Dedifferentiated amniotic fluid mesenchymal stem cell (primary cell): ENCODE measurements around the gene ADAM11.
A peak's percentile ranks its signal among the peaks of the same experiment; 100 is the strongest.

Experiments
- DNase-seq: peaks from one replicate; pipeline ENCODE4 v3.0.0-alpha.2; 2016; ENCODE audit errors: extremely low spot score

Gene ADAM11

DNA sequence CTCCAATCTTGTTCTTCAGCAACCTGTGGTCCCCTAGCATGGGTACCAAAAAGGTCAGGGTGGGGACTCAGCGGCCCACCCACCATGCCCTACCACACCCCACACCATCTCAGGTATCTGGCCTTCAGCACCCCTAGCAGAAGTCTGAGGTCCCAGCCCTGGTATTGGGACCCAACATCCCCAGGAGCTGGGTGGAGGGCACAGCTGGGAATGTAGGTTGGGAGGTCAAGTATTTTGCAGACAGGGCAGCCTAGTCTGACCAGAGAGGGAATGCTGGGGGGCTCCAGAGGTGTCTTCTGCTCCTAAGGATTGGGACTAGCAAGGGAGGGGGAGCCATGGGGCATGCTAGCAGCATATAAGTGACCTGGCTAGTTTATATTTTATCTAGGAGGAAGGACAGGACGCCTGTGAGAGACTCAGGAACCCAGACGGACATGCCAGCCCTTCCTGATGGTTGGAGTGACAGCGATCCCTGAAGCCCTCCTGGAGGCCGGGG, 822 bp upstream of the ADAM11 start:
- no peak for DNase-seq

DNA sequence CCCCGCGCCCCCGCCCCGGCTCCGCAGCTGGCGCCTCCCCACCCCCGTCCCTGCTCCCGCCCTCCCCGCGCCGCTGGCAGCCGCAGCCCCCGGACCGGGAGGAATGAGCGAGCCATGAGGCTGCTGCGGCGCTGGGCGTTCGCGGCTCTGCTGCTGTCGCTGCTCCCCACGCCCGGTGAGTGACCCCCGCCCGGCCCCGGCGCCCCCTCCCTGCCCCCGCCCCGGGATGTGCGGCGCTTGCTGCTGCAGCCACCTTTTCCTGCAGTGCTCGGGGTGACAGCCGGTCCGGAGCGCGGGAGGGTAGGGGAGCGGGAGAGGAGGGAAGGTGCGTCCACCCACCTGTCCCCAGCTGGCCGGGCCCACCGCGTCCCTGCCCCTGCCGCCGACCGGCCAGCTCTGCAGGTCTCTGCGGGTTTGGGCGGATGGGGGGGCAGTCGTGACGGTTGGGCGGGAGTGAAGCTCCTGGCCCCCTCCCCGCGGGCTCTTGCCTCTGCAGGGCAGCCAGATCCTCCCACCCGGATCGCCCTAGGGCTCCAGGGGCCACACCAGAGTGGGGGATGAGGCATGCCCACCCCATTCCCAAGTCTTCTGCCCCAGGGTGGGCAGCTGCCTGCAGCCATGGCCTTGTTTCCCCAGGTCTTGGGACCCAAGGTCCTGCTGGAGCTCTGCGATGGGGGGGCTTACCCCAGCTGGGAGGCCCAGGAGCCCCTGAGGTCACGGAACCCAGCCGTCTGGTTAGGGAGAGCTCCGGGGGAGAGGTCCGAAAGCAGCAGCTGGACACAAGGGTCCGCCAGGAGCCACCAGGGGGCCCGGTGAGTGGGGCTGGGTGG, 513 bp downstream of the ADAM11 start:
- no peak for DNase-seq

DNA sequence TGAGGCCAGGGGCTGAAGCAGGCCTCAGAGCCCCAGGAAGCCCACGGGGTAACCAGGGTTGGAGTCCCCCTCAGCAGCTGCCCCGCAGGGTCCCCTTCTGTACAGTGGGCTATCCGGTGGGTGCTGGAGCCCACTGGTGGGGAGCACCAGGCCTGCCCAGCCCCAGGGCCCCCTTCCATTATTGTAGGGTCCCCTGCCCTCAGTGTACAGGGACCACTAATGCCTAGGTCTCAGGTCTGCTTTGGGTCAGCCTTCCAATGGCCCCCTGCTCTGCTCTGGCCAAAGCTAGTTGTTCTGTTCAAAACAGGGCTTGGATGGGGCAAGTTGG, 1.1 kb downstream of the ADAM11 start:
- DNase-seq, result no peak

DNA sequence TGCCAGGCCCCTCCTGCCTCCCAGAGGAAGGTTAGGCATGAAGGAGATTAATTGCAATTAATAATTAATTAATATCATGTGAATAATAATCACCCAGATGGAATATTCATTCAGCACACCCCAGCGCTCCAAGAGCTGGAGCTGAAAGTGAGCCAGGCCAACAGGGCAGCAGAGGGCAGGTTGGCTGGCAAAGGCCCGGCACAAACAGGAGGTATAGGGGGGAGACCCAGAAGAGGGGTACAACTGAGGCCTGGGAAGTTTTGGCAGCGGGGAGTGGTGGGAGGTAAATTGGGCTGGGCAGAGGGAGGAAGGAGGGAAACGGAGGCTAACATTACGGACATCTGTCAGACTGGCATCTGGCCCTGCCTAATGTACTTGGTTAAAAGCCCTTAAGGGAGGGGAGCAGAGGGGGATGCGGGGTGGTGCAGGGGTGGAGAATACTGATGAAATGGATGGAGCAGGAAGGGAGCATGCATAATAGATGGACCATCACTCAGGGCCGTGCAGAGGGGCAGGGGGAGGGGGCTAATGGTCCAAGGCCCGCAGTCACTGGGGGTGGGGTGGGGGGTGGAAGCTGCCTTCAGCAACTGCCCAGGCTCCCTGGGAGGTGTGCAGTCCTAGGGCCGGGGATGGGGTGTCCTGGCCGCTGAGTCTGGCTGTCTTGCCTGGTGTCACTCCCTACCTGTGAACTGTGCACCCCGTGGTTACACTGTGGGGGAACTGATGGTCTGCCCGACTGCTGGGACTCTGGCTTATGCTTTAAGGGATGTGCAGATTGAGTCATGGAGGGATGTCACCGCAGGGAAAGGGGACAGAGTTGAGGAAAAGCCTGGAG, 1.9 kb downstream of the ADAM11 start:
- DNase-seq, result no peak

DNA sequence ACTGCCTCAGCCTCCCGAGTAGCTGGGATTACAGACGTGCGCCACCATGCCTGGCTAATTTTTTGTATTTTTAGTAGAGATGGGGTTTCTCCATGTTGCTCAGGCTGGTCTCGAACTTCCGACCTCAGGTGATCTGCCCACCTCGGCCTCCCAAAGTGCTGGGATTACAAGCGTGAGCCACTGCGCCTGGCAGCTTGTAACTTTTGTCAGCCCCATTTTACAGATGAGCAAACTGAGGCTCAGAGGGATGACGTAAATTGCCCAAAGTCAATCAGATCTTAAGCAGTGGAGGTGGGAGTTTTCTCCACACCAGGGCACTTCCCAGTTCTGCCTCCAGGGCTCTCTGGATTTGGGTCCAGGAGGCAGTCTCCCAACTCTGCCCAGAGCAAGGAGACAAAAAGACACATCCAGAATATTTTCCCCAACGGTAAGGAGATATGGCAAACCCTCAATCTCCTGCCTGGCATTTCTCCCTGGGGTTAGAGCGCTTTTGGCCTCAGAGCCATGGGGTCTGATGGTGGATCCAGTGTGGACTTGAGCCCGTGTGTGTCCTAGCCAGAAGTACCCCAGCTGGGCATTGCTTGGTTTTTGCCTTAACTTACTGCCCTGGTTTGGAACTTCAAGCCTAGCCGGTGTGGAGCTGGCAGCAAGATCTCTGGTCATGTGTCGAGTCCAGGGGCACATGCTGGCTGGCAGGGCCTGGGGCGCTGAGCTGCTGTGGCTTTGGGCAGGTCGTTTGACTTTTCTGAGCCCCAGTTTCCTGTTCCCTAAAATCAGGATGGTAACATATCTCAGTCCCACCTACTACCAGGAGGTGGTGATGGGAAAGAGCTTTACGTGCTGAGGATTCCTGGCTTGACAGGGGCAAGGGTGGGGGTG, 3.4 kb downstream of the ADAM11 start:
- no peak for DNase-seq

DNA sequence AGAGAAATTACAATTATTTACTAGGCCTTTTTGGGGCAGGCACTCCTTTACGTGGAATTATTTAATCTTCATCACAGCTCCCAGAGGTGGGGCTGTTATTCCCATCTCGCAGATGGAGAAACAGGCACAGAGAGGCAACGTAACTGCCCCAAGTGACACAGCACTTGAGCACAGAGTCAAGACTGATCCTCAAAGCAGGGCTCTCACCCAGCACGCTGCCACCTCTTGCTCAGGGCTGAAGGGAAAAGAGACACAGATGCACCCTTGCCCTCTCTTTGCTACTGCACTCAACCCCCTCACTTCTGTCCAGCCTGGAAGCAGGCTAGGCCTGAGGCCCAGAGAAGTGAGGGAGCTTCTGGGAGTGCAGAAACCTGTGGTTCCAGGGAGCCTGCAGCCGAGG, 4.4 kb downstream of the ADAM11 start:
- no peak for DNase-seq

DNA sequence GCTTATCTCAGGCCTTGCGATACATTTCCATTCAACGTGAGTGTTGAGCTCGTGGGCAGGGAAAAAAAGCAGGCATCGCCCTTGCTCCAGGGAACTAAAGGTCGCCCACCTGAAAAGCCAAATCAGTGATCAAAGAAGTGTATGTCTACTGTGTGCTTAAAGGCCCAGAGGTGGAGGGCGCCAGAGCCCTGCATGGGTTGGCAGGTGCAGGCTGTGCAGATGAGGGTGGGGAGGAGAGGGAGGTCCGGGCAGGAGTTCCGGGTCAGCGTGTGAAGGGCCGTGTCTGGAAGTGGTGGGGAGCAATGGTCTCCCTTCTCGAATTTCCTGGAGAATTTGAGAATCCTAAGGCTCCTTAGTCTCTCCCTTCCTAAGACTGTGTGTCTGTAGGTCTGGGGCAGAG, 7.2 kb downstream of the ADAM11 start:
- DNase-seq, result no peak

DNA sequence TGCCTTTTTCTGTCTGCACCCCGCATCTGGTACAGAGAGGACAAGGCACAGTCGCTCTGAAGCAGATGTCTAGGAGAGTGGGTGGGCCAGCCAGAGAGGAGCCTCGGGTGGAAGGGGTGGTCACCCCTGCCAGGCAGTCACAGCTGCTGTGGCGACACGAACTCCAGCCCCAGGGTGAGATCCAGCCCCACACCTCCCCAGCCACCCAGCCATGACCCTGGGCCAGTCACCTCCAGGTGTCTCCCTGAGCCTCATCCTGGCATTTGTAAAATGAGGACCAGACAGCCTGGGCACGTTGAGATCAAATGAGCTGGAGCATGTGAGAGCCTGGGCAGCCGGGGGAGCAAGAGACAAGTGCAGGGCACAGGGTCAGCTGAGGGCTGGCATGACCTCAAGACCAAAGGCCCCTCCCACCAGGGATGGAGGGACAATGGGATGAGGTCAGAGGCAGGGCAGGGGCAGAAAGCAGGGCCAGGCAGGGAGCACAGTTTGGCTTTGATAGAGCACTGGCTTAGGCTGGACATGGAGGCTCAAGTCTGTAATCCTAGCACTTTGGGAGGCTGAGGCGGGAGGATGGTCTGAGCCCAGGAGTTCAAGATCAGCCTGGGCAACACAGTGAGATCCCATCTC, 7.7 kb downstream of the ADAM11 start:
- DNase-seq, result no peak

DNA sequence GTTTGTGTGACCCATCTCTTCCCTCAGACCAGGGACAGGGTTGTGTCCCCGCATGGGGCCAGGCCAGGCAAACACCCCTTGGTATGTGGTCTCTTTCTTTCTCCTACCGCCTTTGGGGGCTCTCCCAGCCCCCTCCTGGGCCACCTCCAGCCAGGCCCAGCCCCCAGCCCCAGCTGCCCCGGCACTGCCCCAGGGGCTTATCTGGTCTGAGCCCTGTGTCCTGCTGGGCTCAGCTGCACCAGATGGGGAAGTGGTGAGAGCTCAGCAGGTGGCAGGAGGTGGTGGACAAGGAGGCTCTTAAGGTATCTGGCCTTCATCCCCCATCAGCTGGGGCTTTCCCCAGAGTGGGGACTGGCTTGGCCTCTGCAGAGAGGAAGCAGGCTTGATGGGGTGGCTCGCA, 8.7 kb downstream of the ADAM11 start:
- no peak for DNase-seq

DNA sequence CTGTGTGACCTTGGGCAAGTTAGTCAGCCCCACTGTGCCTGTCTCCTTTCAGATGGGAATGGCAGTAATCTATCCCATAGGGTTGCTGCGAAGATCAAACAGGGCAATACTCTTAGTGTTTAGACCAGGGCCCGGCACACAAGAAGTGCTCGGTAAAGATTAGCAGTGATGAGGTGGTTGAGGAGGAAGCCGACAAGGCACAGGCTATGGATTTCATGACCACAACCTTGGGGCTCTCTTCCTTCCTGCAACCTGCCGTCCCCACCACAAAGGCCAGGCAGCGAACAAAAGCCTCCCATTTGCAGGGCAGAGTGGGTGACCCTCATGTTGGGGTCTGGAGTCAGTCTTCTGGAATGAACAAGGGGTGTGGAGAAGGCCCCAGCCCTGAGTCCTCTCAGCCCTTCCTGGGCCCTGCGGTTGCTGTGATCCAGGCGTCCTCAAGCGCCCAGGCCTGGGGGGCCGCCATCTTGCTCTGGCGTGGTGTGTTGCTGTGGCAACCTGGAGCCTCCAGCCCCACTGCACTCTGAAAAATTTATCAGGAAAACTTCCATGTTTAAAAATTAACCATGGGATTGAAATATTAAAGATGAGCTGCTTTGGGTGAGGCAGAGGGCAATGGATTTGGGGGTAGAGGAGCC, 9.8 kb downstream of the ADAM11 start:
- no peak for DNase-seq

DNA sequence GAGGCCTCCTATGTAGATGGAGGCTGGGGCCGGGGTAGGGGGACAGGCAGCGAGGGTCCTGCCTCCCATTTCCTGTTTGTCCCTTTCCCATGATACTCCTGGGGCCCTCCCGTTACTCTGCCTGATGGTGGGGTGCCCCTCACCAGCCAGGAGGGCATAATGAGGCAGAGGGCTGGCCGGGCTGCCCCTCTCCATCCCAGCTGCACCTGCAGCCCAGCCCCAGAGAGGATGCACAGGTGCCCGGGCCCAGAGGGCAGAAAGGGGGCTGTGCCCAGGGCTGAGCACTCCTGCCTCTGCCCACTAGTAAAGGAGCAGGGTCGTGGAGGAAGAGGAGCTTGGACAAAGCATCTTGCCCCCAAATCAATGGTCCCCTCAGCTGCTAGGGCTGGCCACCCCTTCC, 10.4 kb downstream of the ADAM11 start:
- DNase-seq, result no peak

DNA sequence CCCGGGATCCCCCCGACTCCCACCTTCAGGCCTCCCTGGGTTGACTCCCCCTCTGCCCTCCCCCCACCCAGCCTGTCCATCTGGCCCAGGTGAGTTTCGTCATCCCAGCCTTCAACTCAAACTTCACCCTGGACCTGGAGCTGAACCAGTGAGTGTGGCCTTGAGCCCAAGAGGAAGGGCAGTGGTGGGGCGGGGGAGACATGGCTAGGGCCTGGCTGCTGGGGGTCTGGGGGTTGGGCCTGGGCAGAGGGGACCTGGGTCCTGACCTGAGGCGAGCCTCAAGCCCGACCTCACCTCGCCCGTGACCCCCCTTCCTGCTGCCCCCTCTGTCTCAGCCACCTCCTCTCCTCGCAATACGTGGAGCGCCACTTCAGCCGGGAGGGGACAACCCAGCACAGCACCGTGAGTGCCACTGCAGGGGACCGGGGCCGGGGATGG, 10.9 kb downstream of the ADAM11 start:
- DNase-seq, result no peak

DNA sequence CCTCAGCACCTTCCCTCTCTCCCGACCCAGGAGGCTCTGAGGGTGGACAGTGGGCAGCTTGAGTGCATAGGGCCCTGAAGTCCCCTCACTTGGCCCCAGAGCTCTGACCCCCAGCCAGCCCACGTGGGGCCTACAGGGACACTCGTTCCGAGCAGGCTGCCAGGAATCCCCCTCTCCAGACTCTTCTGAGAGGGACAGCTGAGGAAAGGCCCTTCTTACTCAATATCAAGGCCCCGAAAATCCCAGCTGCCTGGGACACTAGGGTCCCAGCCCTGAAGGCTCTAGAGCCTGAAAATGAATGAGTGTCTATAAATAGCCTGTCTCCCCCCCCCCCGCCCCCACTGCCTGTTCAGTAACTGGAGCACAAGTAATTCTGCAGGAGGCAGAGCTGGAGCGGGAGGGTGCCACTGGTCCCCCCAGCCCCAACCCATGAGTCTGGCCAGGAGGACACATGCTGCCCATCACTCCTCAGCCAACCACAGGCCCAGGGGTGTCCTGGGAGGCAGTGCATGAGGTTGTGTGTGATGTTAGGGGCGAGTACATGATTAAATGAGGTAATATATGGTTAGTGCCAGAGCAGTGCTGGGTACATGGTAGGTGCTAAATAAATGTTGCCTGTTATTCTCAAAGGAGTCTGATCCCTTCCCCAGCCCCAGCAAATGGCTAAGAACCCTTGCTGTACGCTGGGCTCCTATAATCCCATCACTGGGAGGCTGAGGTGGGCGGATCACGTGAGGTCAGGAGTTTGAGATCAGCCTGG, 11.6 kb downstream of the ADAM11 start:
- DNase-seq, result no peak

DNA sequence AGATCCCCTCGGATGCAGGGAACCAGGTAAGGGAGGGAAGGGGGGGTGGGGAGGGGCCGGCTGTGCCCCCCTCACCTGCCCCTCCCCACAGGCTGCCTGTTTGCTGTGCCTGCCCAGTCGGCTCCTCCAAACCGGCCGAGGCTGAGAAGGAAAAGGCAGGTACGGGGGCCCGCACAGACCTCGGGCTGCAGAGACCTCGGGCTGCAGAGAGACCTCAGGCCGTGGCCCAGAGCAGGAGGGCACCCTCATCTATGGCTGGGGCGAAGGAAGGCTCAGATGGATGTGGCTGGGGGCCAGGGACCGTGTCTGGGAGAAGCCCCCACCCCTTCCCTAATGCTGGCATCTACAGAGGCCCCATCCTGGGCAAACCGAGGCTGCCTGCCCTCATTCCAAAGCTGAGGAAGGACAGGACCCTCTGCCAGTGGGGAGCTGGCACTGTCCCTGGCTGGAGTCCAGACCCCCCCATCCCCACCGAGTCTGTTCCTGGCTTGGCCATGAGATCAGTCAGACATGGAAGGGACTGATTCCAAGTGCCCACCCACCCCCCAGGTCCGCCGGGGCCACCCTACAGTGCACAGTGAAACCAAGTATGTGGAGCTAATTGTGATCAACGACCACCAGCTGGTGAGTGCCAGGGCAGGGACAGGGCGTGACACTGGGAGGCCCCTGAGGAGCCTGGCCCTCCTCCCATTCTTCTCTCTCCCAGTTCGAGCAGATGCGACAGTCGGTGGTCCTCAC, 13.7 kb downstream of the ADAM11 start:
- no peak for DNase-seq

DNA sequence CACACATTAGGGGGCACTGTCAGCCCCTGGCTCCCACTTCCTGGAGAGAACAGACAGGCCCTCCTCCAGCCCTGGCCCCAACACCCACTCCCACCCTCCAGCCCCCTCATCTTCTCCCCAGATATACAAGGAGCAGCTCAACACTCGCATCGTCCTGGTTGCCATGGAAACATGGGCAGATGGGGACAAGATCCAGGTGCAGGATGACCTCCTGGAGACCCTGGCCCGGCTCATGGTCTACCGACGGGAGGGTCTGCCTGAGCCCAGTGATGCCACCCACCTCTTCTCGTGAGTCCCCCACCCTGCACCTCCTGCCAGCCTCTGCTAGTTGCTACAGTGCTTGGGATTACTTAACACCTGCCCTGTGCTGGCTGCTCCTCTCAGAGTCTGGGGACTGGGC, 14.4 kb downstream of the ADAM11 start:
- DNase-seq, result no peak

DNA sequence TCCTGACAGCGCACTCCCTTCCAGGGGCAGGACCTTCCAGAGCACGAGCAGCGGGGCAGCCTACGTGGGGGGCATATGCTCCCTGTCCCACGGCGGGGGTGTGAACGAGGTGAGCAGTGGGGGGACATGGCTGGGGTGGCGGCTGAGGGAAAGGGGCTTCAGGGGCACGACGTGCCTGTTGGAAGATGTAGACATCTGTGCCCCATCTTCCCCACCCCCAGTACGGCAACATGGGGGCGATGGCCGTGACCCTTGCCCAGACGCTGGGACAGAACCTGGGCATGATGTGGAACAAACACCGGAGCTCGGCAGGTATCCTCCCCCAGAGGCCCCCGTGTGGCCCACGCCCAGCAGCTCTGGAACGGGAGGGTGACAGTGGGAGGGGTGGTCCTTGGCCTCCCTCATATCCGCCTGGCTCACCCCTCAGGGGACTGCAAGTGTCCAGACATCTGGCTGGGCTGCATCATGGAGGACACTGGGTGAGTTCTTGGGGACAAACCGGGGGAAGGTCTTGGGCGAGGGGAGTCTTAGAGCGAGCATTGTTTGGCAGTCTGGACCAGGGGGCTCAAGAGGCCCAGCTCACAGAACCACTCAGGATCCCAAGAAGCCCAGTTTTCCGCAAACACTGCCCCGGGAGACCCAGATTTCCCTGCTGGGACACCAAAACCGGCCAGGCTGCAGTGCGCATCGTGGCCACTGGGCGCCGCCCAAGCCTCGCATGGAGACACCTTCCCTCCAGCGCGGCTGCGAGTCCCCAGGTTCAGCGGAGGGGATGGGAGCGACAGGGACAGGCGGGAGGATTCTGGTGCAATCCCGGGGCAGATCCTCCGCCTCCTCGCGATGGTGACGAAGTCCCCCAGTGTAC, 15.7 kb downstream of the ADAM11 start:
- DNase-seq, result peak; percentile 70

DNA sequence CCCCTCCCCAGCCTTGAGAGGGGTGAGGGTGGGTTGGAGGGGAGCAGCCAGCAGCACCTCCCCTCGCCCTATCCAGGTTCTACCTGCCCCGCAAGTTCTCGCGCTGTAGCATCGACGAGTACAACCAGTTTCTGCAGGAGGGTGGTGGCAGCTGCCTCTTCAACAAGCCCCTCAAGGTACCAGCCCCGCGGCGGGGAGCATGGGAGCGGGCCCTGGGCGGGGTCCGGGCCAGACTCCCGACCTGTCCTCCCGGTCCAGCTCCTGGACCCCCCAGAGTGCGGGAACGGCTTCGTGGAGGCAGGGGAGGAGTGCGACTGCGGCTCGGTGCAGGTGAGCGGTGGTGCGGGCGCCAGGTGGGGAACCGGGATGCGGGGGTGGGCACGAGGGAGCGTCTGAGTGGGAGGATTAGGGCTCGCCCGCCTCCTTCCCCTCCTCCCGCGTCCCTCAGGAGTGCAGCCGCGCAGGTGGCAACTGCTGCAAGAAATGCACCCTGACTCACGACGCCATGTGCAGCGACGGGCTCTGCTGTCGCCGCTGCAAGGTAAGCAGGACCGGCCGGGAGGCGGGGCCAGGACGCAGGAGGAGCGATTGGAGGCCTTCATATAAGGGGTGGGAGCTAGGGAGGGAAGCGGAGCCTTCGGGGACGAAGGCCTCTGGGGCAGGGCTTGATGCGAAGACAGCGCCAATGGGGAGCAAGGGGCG, 16.5 kb downstream of the ADAM11 start:
- peak; percentile 92 for DNase-seq
